ENCODE measurements around the gene ACOT11. TPM values are rescaled to one million over a fixed set of nuclear protein-coding genes. Genes with fewer than 3 reads are reported as not detected.

ACOT11 gene
- total RNA-seq, 1 experiment from 2014 or later = not detected

DNA sequence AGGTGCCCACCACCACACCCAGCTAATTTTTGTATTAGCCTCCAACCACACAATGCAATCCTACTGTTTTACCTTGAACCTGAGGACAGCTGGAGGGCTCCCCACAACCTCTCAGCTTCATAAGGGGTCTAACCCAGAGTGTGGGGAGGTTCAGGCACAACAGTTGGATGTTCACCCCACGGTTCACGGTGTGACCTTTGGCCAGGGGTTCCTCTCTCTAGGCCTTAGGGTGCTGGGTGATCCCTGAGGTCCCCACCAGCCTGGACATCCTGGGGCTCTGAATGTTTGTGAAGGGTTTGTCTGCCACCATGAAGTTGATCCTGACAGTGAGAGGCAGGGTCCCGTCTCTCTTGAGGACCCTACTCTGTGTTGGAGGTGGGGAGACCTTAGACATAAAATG, 3.9 kb downstream of the ACOT11 start:
- Histone ChIP-seq H3K36me3 (ENCODE audit: insufficient read depth, low read length) (no peaks in the 10 kb centered on the region), H3K79me2 (ENCODE audit: low read length) (no peaks in the 10 kb centered on the region), H3K9me2 (replicated peaks; ENCODE audit: insufficient read depth, low read length) (no peaks in the 10 kb centered on the region; the same call in 1 of the 2 replicates), H3K4me1 (ENCODE audit: low read length) (no peaks in the 10 kb centered on the region), H3K4me3 (ENCODE audit: low read length) (no peak overlapping the region), H3K9ac (ENCODE audit: low read length) (no peak overlapping the region), H3K4me2 (ENCODE audit: low read depth, low read length, poor library complexity, severe bottlenecking) (no peak overlapping the region), H3K27me3 (ENCODE audit: low read length) (no peaks in the 10 kb centered on the region), H2AFZ (ENCODE audit: low read length) (no peak overlapping the region), H3K27ac (ENCODE audit: low read length) (no peak overlapping the region), H3K9me3 (ENCODE audit: low read length) (no peaks in the 10 kb centered on the region), H4K20me1 (ENCODE audit: insufficient read depth, low read depth, low read length) (no peaks in the 10 kb centered on the region)
- DNase-seq = peak; percentile 17

DNA sequence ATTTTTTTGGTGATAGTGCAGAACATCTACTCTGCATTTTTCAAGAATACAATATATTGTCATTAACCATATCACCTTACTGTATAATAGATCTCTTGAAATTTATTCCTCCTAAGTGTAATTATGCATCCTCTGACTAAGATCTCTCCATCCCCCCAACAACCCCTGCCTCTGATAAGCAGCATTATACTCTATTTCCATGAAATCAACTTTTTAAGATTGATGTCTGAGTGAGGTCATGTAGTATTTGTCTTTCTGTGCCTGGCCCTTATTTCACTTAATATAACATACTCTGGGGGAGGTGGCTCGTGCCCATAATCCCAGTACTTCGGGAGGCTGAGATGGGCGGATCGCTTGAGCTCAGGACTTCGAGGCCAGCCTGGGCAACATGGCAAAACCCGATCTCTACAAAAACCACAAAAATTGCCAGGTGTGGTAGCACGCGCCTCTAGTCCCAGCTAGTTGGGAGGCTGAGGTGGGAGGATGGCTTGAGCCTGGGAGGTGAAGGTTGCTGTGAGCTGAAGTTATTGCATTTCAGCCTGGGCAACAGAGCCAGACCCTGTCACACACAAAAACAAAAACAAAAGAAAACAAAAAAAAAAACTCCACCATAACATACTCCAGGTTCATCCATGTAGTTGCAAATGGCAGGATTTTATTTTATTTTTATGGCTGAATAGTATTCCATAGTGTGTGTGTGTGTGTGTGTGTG, 5.7 kb downstream of the ACOT11 start:
- H3K27me3 ChIP-seq (ENCODE audit: low read length) = no peaks in the 10 kb centered on the region

DNA sequence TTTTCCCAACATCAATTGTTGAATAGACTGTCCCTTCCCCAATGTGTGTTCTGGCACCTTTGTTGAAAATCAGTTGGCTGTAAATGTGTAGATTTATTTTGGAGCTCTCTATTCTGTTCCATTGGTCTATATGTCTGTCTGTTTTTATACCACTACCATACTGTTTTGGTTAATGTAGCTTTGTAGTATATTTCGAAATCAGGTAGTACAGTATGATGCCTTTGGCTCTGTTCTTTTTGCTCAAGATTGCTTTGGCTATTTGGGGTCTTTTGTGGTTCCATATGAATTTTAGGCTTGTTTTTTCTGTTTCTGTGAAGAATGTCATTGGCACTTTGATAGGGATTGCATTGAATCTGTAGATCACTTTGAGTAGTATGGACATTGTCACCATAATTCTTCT, 8.1 kb downstream of the ACOT11 start:
- Histone ChIP-seq H3K27ac (ENCODE audit: low read length) (no peak overlapping the region), H3K4me1 (ENCODE audit: low read length) (no peaks in the 10 kb centered on the region), H3K9me2 (replicated peaks; ENCODE audit: insufficient read depth, low read length) (no peaks in the 10 kb centered on the region; the same call in 1 of the 2 replicates), H2AFZ (ENCODE audit: low read length) (no peak overlapping the region), H3K9ac (ENCODE audit: low read length) (no peak overlapping the region), H3K79me2 (ENCODE audit: low read length) (no peaks in the 10 kb centered on the region), H3K9me3 (ENCODE audit: low read length) (no peaks in the 10 kb centered on the region), H4K20me1 (ENCODE audit: insufficient read depth, low read depth, low read length) (no peaks in the 10 kb centered on the region), H3K36me3 (ENCODE audit: insufficient read depth, low read length) (no peaks in the 10 kb centered on the region), H3K27me3 (ENCODE audit: low read length) (no peaks in the 10 kb centered on the region), H3K4me2 (ENCODE audit: low read depth, low read length, poor library complexity, severe bottlenecking) (no peak overlapping the region), H3K4me3 (ENCODE audit: low read length) (no peak overlapping the region)
- peak; percentile 1 for DNase-seq

More for the DNA sequence above, 5.7 kb downstream of the ACOT11 start:
- Histone ChIP-seq H3K79me2 (ENCODE audit: low read length) (no peaks in the 10 kb centered on the region), H4K20me1 (ENCODE audit: insufficient read depth, low read depth, low read length) (no peaks in the 10 kb centered on the region), H3K4me2 (ENCODE audit: low read depth, low read length, poor library complexity, severe bottlenecking) (no peak overlapping the region), H3K36me3 (ENCODE audit: insufficient read depth, low read length) (no peaks in the 10 kb centered on the region), H3K4me1 (ENCODE audit: low read length) (no peaks in the 10 kb centered on the region), H3K27ac (ENCODE audit: low read length) (no peak overlapping the region), H3K9me2 (replicated peaks; ENCODE audit: insufficient read depth, low read length) (no peaks in the 10 kb centered on the region; the same call in 1 of the 2 replicates), H3K4me3 (ENCODE audit: low read length) (no peak overlapping the region), H3K9me3 (ENCODE audit: low read length) (no peaks in the 10 kb centered on the region), H2AFZ (ENCODE audit: low read length) (no peak overlapping the region), H3K9ac (ENCODE audit: low read length) (no peak overlapping the region)
- DNase-seq = peak; percentile 11

DNA sequence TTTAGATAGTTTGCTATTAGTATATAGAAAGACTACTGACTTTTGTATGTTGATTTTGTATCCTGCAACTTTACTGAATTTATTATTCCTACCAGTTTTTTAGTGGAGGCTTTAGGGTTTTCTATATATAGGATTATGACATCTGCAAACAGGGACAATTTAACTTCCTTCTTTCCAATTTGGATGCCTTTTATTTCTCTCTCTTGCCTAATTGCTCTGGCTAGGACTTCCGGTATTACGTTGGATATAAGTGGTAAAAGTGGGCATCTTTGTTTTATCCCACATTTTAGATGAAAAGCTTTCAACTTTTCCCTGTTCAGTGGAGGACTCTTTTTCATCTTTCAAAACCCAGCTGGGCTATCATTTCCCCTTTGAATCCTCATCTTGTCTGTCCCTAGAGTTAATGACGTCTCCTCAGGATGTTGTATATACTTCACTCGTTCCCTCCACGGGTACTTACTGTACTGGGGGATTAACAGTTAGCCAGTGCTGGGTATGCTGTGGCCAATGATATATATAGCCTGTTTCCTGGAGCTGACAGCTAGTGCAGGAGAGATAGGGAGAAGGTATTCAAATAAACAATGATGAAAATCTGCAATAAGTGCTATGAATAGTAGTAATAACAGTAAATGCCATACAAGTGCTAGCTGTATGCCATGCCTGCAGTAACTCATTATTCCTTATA, 9.8 kb downstream of the ACOT11 start:
- Histone ChIP-seq H3K9me2 (replicated peaks; ENCODE audit: insufficient read depth, low read length) (no peaks in the 10 kb centered on the region; the same call in 1 of the 2 replicates), H3K4me3 (ENCODE audit: low read length) (no peak overlapping the region), H3K27ac (ENCODE audit: low read length) (no peak overlapping the region), H3K4me2 (ENCODE audit: low read depth, low read length, poor library complexity, severe bottlenecking) (no peak overlapping the region), H2AFZ (ENCODE audit: low read length) (no peak overlapping the region), H4K20me1 (ENCODE audit: insufficient read depth, low read depth, low read length) (no peaks in the 10 kb centered on the region), H3K36me3 (ENCODE audit: insufficient read depth, low read length) (no peaks in the 10 kb centered on the region), H3K9me3 (ENCODE audit: low read length) (no peaks in the 10 kb centered on the region), H3K79me2 (ENCODE audit: low read length) (no peaks in the 10 kb centered on the region), H3K9ac (ENCODE audit: low read length) (no peak overlapping the region), H3K27me3 (ENCODE audit: low read length) (no peaks in the 10 kb centered on the region), H3K4me1 (ENCODE audit: low read length) (no peaks in the 10 kb centered on the region)
- DNase-seq = peak; percentile 27

DNA sequence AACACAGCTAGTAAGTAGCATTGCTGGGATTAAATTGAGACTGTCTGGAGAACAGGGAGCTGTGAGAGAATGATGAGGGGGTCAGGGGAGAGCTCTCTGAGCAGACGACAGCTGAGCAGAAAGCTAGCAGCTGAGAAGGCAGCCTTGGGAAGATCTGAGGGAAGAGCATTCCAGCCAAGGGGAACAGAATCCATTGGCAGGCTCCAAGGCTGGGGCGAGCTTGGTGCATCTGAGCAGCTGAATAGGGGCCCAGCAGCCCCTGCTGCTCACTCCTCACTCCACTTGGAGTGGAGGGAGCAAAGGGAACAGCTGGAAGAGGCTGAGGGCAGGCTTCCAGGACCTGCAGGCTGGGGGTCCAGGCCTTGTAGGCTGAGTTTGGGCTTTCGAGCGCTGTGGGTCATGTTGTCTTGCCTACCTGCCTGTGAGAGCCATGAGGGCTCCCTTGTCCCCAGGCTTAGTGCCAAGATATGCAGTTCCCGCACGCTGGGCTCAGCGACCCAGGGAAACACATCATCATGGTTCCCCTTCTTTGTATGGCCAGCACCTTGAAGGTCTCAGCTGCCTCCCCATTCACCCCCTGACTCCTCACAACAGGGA, 10.5 kb downstream of the ACOT11 start:
- no peak overlapping the region for H3K4me2 ChIP-seq (ENCODE audit: low read depth, low read length, poor library complexity, severe bottlenecking)
- H3K4me1 ChIP-seq (ENCODE audit: low read length) = no peaks in the 10 kb centered on the region
- no peaks in the 10 kb centered on the region for H3K9me3 ChIP-seq (ENCODE audit: low read length)
- no peak overlapping the region for H3K27ac ChIP-seq (ENCODE audit: low read length)
- DNase-seq = peak; percentile 16
- H3K36me3 ChIP-seq (ENCODE audit: insufficient read depth, low read length) = no peaks in the 10 kb centered on the region
- H3K4me3 ChIP-seq (ENCODE audit: low read length) = no peak overlapping the region
- no peaks in the 10 kb centered on the region for H3K27me3 ChIP-seq (ENCODE audit: low read length)
- no peak overlapping the region for H3K9ac ChIP-seq (ENCODE audit: low read length)
- H4K20me1 ChIP-seq (ENCODE audit: insufficient read depth, low read depth, low read length) = no peaks in the 10 kb centered on the region
- no peak overlapping the region for H2AFZ ChIP-seq (ENCODE audit: low read length)
- no peaks in the 10 kb centered on the region; the same call in 1 of the 2 replicates for H3K9me2 ChIP-seq (replicated peaks; ENCODE audit: insufficient read depth, low read length)
- no peaks in the 10 kb centered on the region for H3K79me2 ChIP-seq (ENCODE audit: low read length)

DNA sequence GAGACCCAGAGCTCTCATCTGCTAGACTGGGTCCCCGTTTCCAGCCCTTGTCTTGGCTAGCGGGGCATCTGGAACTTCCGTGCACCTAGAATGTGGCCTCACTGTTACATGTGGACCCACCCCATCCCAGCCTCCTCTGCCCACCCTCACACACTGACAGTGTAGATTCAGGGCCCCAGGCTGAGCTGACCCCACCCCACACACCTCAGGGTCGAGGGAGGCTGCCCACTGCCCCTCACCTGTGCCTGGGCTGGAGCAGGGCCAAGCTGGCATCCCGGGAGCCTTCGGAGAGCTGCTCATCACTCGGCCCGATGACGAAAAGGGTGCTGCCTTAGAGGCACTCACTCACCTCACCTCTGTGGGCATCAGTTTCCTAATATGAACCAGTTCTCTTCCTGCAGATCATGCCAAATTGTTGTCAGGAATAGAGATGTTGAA, 11.1 kb downstream of the ACOT11 start:
- Histone ChIP-seq H3K4me1 (ENCODE audit: low read length) (no peaks in the 10 kb centered on the region), H3K9ac (ENCODE audit: low read length) (no peak overlapping the region), H3K27ac (ENCODE audit: low read length) (no peak overlapping the region), H3K27me3 (ENCODE audit: low read length) (no peaks in the 10 kb centered on the region), H3K4me2 (ENCODE audit: low read depth, low read length, poor library complexity, severe bottlenecking) (no peak overlapping the region), H3K9me2 (replicated peaks; ENCODE audit: insufficient read depth, low read length) (no peaks in the 10 kb centered on the region; the same call in 1 of the 2 replicates), H3K79me2 (ENCODE audit: low read length) (no peaks in the 10 kb centered on the region), H3K4me3 (ENCODE audit: low read length) (no peak overlapping the region), H2AFZ (ENCODE audit: low read length) (no peak overlapping the region), H4K20me1 (ENCODE audit: insufficient read depth, low read depth, low read length) (no peaks in the 10 kb centered on the region), H3K9me3 (ENCODE audit: low read length) (no peaks in the 10 kb centered on the region), H3K36me3 (ENCODE audit: insufficient read depth, low read length) (no peaks in the 10 kb centered on the region)
- peak; percentile 27 for DNase-seq

DNA sequence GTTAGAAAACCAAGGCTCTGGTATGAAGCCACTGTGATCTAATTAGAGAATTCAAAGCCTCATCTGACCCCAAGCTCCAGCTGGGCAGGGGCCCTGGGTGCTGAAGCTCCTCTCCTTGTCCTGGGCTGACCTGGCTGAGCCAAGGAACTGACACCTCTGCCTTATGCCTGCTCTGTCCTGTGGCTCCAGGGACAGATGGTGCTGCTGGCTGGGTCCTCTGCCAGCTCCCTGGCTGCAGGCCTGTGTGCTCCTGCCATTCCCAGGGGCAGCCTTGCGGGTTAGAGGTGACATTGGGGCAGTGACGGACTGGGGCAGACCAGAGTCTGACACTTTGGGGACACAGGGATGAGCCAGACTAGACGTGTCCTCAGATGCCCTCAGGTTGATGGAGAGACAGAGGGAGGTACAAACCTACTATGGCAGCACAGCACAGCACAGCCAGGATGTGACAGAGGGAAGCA, 11.8 kb downstream of the ACOT11 start:
- DNase-seq = no peak
- Histone ChIP-seq H3K9me2 (replicated peaks; ENCODE audit: insufficient read depth, low read length) (no peaks in the 10 kb centered on the region; the same call in 1 of the 2 replicates), H3K36me3 (ENCODE audit: insufficient read depth, low read length) (no peaks in the 10 kb centered on the region), H3K4me1 (ENCODE audit: low read length) (no peaks in the 10 kb centered on the region), H3K27me3 (ENCODE audit: low read length) (no peaks in the 10 kb centered on the region), H3K9ac (ENCODE audit: low read length) (no peak overlapping the region), H3K4me3 (ENCODE audit: low read length) (no peak overlapping the region), H3K27ac (ENCODE audit: low read length) (no peak overlapping the region), H3K4me2 (ENCODE audit: low read depth, low read length, poor library complexity, severe bottlenecking) (no peak overlapping the region), H3K79me2 (ENCODE audit: low read length) (no peaks in the 10 kb centered on the region), H2AFZ (ENCODE audit: low read length) (no peak overlapping the region), H3K9me3 (ENCODE audit: low read length) (no peaks in the 10 kb centered on the region), H4K20me1 (ENCODE audit: insufficient read depth, low read depth, low read length) (no peaks in the 10 kb centered on the region)

Data from Karpas-422 (cell line).